Gastroesophageal sphincter (tissue), 3 donors: ENCODE results near the gene GDAP1L1.

Experiments
- CTCF ChIP-seq, 4 experiments: fragments of 200-600 bp in 2 of 4; fragments of 450-650 bp in 2 of 4; sonication (generic) in 1 of 4; IDR thresholded peaks; one replicate each; pipeline ENCODE4 v1.5.1; 2017 to 2019; ENCODE audit warnings: antibody characterized with exemption in 4 of 4, mild to moderate bottlenecking in 2 of 4, moderate library complexity in 2 of 4
- POLR2A ChIP-seq, 2 donors: fragments of 450-650 bp; IDR thresholded peaks; one replicate each; pipeline ENCODE4 v1.6.1; 2017; ENCODE audit warnings: antibody characterized with exemption in 2 of 2, mild to moderate bottlenecking in 2 of 2, moderate library complexity in 1 of 2
- POLR2AphosphoS5 ChIP-seq: sonication (generic); formaldehyde crosslinking; IDR thresholded peaks from one replicate; pipeline ENCODE4 v1.6.1; 2017; ENCODE audit warnings: antibody characterized with exemption

GRCh38 chr20:44221368-44221954, 25.6 kb upstream of the GDAP1L1 start:
- TF ChIP-seq POLR2AphosphoS5 = no peak
- no peak for TF ChIP-seq CTCF (IDR thresholded peaks at IDR 0.05)
- TF ChIP-seq POLR2A (IDR thresholded peaks at IDR 0.05) = no peak
